IMR-90 (cell line): ENCODE results near the gene ASXL2. TPM values are rescaled to one million over a fixed set of nuclear protein-coding genes. Genes with fewer than 3 reads are reported as not detected.

ENCODE experiments used
- ATAC-seq: fragments of 200-7000 bp; cut with Tn5 transposase; 2 replicates; pipeline ENCODE4 v1.9.1; 2020; ENCODE audit warnings: low read depth, mild to moderate bottlenecking, moderate library complexity
- BruUV-seq: library from RNA; stranded (reverse); fragments of 400-500 nt; replicated peaks from 2 replicates; lab custom pipeline; 2021; lab: Mats Ljungman, UMichigan
- CTCF ChIA-PET: fragments of 300-600 bp; formaldehyde crosslinking; extraction: SDS; loops from one replicate; lab custom pipeline; 2021; ENCODE audit warnings: antibody characterized with exemption; lab: Yijun Ruan, JAX
- POLR2A ChIA-PET: fragments of 300-600 bp; sonication (Branson Sonifier 250); formaldehyde crosslinking; loops from one replicate; lab custom pipeline; 2022; ENCODE audit warnings: antibody characterized with exemption; ENCODE audit not compliant: unreplicated experiment; lab: Charles Lee
- DNase-seq: peaks from one replicate; pipeline ENCODE4 v3.0.0; 2013
- H2AFZ ChIP-seq: replicated peaks from 2 replicates; pipeline ENCODE3; 2013; ENCODE audit warnings: low read length, mild to moderate bottlenecking; ENCODE audit not compliant: poor library complexity
- H2AK5ac ChIP-seq: 2 replicates; pipeline ENCODE4 v1.6.1; 2013; ENCODE audit warnings: low read depth, low read length, inconsistent platforms
- H2AK9ac ChIP-seq: replicated peaks from 2 replicates; pipeline ENCODE3; 2013; ENCODE audit warnings: mild to moderate bottlenecking, low read depth, low read length, moderate library complexity; ENCODE audit not compliant: poor library complexity
- H2BK120ac ChIP-seq: 2 replicates; pipeline ENCODE4 v1.6.1; 2013; ENCODE audit warnings: low read depth, low read length, inconsistent platforms
- H2BK15ac ChIP-seq: 3 replicates; pipeline ENCODE4 v1.6.1; 2013; ENCODE audit warnings: low read depth, low read length, inconsistent platforms
- H2BK20ac ChIP-seq: 2 replicates; pipeline ENCODE4 v1.6.1; 2013; ENCODE audit warnings: low read depth, mild to moderate bottlenecking, inconsistent platforms, low read length, moderate library complexity
- H2BK5ac ChIP-seq: 2 replicates; pipeline ENCODE4 v1.6.1; 2013; ENCODE audit warnings: mild to moderate bottlenecking, low read depth, low read length, inconsistent platforms; ENCODE audit not compliant: poor library complexity, severe bottlenecking
- H3K14ac ChIP-seq: replicated peaks from 2 replicates; pipeline ENCODE4 v1.6.1; 2013; ENCODE audit warnings: low read depth, low read length, inconsistent platforms
- H3K18ac ChIP-seq: 2 replicates; pipeline ENCODE4 v1.6.1; 2013; ENCODE audit warnings: low read depth, low read length, control low read depth
- H3K23ac ChIP-seq: 2 replicates; pipeline ENCODE4 v1.6.1; 2013; ENCODE audit warnings: low read depth, low read length, inconsistent platforms
- H3K27ac ChIP-seq: 2 replicates; pipeline ENCODE4 v1.5.1; 2013; ENCODE audit warnings: mild to moderate bottlenecking, control low read depth, low read length; ENCODE audit not compliant: insufficient read depth
- H3K27me3 ChIP-seq: 2 replicates; pipeline ENCODE4 v1.6.1; 2013; ENCODE audit warnings: low read length; ENCODE audit not compliant: control insufficient read depth, insufficient read depth
- H3K36me3 ChIP-seq: 2 replicates; pipeline ENCODE4 v1.6.1; 2013; ENCODE audit warnings: low read length, mixed read lengths; ENCODE audit not compliant: control insufficient read depth, insufficient read depth
- H3K4ac ChIP-seq: 2 replicates; pipeline ENCODE4 v1.6.1; 2013; ENCODE audit warnings: low read depth, low read length, inconsistent platforms
- H3K4me1 ChIP-seq: 2 replicates; pipeline ENCODE4 v1.6.1; 2013; ENCODE audit warnings: low read length, mixed read lengths; ENCODE audit not compliant: control insufficient read depth, insufficient read depth
- H3K4me2 ChIP-seq: 2 replicates; pipeline ENCODE4 v1.6.1; 2013; ENCODE audit warnings: low read depth, mild to moderate bottlenecking, control low read depth, low read length, moderate library complexity
- H3K4me3 ChIP-seq: 2 replicates; pipeline ENCODE4 v1.5.1; 2013; ENCODE audit warnings: low read depth, mild to moderate bottlenecking, control low read depth, low read length, moderate library complexity; ENCODE audit not compliant: insufficient read depth
- H3K56ac ChIP-seq: 2 replicates; pipeline ENCODE4 v1.6.1; 2013; ENCODE audit warnings: low read length, inconsistent platforms; ENCODE audit not compliant: insufficient read depth; ENCODE audit errors: extremely low read depth
- H3K79me1 ChIP-seq, 2 experiments: 2 replicates each; pipeline ENCODE4 v1.6.1; 2013; ENCODE audit warnings: low read length in 2 of 2, inconsistent platforms in 1 of 2, low read depth in 1 of 2
- H3K9ac ChIP-seq: 2 replicates; pipeline ENCODE4 v1.6.1; 2013; ENCODE audit warnings: low read depth, low read length, control low read depth
- H3K9me1 ChIP-seq: 2 replicates; pipeline ENCODE4 v1.6.1; 2013; ENCODE audit warnings: low read length, inconsistent platforms; ENCODE audit not compliant: insufficient read depth
- H3K9me3 ChIP-seq: 2 replicates; pipeline ENCODE4 v1.6.1; 2013; ENCODE audit warnings: low read length; ENCODE audit not compliant: control insufficient read depth, insufficient read depth
- H4K20me1 ChIP-seq: 2 replicates; pipeline ENCODE4 v1.6.1; 2013; ENCODE audit warnings: low read length, inconsistent platforms; ENCODE audit not compliant: insufficient read depth
- H4K5ac ChIP-seq: 2 replicates; pipeline ENCODE4 v1.6.1; 2013; ENCODE audit warnings: mild to moderate bottlenecking, low read depth, low read length, control low read depth
- H4K8ac ChIP-seq, 2 experiments: 2 replicates each; pipeline ENCODE4 v1.6.1; 2013; ENCODE audit warnings: low read depth in 2 of 2, low read length in 2 of 2, control low read depth in 1 of 2, inconsistent platforms in 1 of 2
- H4K91ac ChIP-seq: 2 replicates; pipeline ENCODE4 v1.6.1; 2013; ENCODE audit warnings: low read depth, low read length, inconsistent platforms; ENCODE audit not compliant: insufficient read depth
- BHLHE40 ChIP-seq: fragments of 150-350 bp; IDR thresholded peaks from 2 replicates; pipeline ENCODE4 v1.6.1; 2016; ENCODE audit warnings: mild to moderate bottlenecking, low read depth, low read length
- NFE2L2 ChIP-seq: fragments of 150-350 bp; IDR thresholded peaks from 2 replicates; pipeline ENCODE4 v1.6.1; 2016; ENCODE audit warnings: low read depth, mild to moderate bottlenecking, low read length
- RAD21 ChIP-seq: IDR thresholded peaks from 2 replicates; pipeline ENCODE4 v1.6.1; 2012; ENCODE audit warnings: low read length, improper control_type of control experiment
- RCOR1 ChIP-seq: IDR thresholded peaks from 2 replicates; pipeline ENCODE4 v1.6.1; 2012; ENCODE audit warnings: mild to moderate bottlenecking, low read length, improper control_type of control experiment; ENCODE audit not compliant: insufficient replicate concordance
- WGBS, 2 experiments: methylation state at CpG; one replicate each; pipeline versions ENCODE4 v1.1.5 to v1.1.7; 2013; ENCODE audit warnings: missing lambda C conversion rate in 2 of 2; ENCODE audit not compliant: insufficient read length in 1 of 2; ENCODE audit errors: extremely low coverage in 2 of 2; 5-methylcytosine and 5-hydroxymethylcytosine counted together
- dilution Hi-C: fragments of 300-500 bp; cut with HindIII; formaldehyde crosslinking; loops from one replicate; pipeline ENCODE4 v1.14.3; 2018; ENCODE audit warnings: low sequenced_read_pairs; ENCODE audit not compliant: unreplicated experiment
- in situ Hi-C: fragments of 300-500 bp; cut with MboI; formaldehyde crosslinking; loops from 3 replicates; pipeline ENCODE4 v1.14.3; 2019; ENCODE audit warnings: low sequenced_read_pairs, inconsistent platforms, mixed read lengths
- intact Hi-C: fragments of 100-400 bp; cut with micrococcal nuclease; formaldehyde crosslinking; loops from 2 replicates; pipeline ENCODE4 v1.10.0; 2022
- polyA plus RNA-seq, 3 experiments: library from polyadenylated mRNA; depleted of rRNA; stranded (reverse); fragments of >200 nt; gene quantifications; 2 replicates each; pipeline ENCODE4 v1.2.3, GENCODE V29; 2012; ENCODE audit warnings: low replicate concordance in 1 of 3
- total RNA-seq: library from RNA; depleted of rRNA; stranded (reverse); fragments of >200 nt; gene quantifications from 2 replicates; pipeline ENCODE4 v1.2.3, GENCODE V29; 2012
- TF ChIP-seq, protein P1 (sequence below): conservative IDR thresholded peaks from 2 replicates; pipeline ENCODE4 v1.5.1; 2012; ENCODE audit warnings: mild to moderate bottlenecking, low read depth, low read length, improper control_type of control experiment

Gene ASXL2
- total and polyA plus RNA-seq, 2 of the 4 experiments (the other 2 are of a cell fraction), result 5.3 to 8.1 TPM

DNA sequence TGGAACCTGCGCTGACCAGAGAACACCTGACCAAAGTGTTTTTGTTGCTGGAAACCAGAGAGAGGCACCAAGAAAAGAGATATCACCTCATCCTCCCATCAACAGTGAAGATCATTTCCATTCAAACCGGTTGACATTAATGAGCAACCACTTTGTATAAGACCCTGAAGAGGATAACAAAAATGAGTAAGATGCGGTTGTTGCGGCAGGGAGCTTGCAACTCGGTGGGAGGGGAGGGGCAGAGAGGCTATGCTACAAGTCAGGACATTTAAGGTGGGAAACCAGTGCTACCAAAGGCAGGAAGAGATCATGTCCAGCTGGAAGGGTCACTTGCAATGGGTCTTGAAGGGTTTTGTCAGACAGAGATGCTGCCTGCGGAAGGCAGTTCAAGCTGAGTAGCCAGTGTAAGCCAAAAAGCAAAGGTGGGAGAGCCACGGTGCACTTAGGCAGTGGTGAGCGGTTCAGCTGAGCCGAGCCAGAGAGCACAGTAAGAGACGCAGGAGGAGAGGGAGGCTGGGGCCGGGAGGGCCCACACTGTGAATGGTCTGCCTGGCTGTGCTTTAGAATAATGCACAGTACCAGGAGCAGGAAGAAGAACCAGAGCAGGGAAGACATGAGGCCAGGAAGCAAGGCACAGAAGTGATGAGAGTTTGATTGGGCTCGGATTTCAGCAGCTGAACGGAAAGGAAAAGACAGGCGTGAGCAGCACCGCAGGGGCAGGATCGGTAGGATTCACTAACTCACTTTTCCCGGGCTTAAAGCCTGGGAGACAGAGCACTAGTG is 180.5 kb downstream of the ASXL2 start:
- peaks cover 17% of the 10 kb centered on the region for H3K27me3 ChIP-seq
- H2BK15ac ChIP-seq, result no peak overlapping the region
- dilution Hi-C loops (no loop called here), intact Hi-C loops (no loop called here), in situ Hi-C loops (no loop called here)
- no peak overlapping the region for H2AK5ac ChIP-seq
- ChIA-PET POLR2A (no interaction called here), CTCF (interaction anchor here (0.5 to 1.3 kb wide), 2 partner anchors 20 to 33 kb away, joined by 3 to 4 read pairs; no protein-coding TSS in a partner anchor)
- no peaks in the 10 kb centered on the region for H3K4me1 ChIP-seq
- no peak for TF ChIP-seq NFE2L2
- TF ChIP-seq RAD21, result no peak
- TF ChIP-seq, protein P1, sequence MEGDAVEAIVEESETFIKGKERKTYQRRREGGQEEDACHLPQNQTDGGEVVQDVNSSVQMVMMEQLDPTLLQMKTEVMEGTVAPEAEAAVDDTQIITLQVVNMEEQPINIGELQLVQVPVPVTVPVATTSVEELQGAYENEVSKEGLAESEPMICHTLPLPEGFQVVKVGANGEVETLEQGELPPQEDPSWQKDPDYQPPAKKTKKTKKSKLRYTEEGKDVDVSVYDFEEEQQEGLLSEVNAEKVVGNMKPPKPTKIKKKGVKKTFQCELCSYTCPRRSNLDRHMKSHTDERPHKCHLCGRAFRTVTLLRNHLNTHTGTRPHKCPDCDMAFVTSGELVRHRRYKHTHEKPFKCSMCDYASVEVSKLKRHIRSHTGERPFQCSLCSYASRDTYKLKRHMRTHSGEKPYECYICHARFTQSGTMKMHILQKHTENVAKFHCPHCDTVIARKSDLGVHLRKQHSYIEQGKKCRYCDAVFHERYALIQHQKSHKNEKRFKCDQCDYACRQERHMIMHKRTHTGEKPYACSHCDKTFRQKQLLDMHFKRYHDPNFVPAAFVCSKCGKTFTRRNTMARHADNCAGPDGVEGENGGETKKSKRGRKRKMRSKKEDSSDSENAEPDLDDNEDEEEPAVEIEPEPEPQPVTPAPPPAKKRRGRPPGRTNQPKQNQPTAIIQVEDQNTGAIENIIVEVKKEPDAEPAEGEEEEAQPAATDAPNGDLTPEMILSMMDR, result no peak
- no peak for TF ChIP-seq BHLHE40
- no peak for TF ChIP-seq RCOR1
- H3K4me3 ChIP-seq, result no peak overlapping the region
- no peak overlapping the region for H4K91ac ChIP-seq
- no peak overlapping the region for H3K27ac ChIP-seq
- peak overlapping the region; percentile 80 for H2AFZ ChIP-seq
- H3K9me1 ChIP-seq, result no peaks in the 10 kb centered on the region
- peak overlapping the region; percentile 51; the same call in 1 of the 2 replicates for H3K4me2 ChIP-seq
- H4K8ac ChIP-seq, result no peak overlapping the region
- H3K23ac ChIP-seq, result no peak overlapping the region
- H2AK9ac ChIP-seq, result no peak overlapping the region
- H2BK20ac ChIP-seq, result no peak overlapping the region
- H3K36me3 ChIP-seq, result no peaks in the 10 kb centered on the region
- no peak overlapping the region; the same call in 1 of the 2 replicates for H3K14ac ChIP-seq
- DNase-seq (no peak), ATAC-seq (peak; percentile 59)
- no peak overlapping the region for H3K56ac ChIP-seq
- no peak overlapping the region for H3K9ac ChIP-seq
- H3K9me3 ChIP-seq, result no peaks in the 10 kb centered on the region
- H4K5ac ChIP-seq, result no peak overlapping the region
- WGBS, 2 experiments, result 48% methylated on average over 7 of the region's 17 CpGs; no CpG with 5 or more reads in 1 of the 2 experiments
- H3K4ac ChIP-seq, result no peak overlapping the region
- H2BK5ac ChIP-seq, result no peak overlapping the region
- H3K18ac ChIP-seq, result no peak overlapping the region
- no peaks in the 10 kb centered on the region; the same call in 1 of the 2 replicates for H4K20me1 ChIP-seq
- BruUV-seq, result no TSS peak
- H2BK120ac ChIP-seq, result no peak overlapping the region
- H3K79me1 ChIP-seq, result no peaks in the 10 kb centered on the region
